Measurements from ENCODE around the gene CLTCL1.

DNA sequence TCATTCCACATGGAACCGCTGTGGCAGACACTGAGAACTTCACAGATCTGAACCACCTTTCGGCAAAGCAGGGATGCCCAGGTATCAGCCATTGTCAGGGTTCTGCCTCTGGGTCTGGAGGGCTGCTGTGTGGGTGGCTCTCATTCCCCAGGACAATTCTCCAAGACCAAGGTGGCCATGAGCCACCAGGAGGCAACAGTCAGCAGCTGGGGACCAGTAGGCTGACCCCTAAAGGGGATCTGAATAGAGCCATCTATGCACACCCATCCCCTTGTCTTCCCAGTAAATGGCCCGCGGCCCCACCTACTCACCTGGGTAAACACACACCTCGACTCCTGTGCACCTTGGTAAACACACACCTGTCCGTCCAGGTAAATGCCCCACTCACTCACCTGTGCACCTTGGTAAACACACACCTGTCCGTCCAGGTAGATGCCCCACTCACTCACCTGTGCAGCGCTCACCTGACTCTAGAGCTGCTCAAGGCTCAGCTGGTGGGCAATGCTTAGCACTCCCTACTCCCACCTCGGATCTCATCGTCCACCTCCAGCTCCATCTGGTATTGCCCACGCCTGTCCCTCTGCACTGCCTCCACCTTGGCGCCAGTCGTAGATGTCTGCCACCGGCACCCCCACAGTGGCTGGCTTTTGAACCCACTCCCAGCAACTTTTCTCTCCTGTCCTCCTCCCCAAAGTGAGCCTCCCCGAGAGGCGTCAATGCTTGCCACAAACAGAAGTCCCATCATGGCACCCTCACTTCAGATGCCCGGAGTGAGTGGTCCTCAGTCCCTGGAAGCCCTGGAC, 123.2 kb downstream of the CLTCL1 start:
- TF ChIP-seq, protein P1, sequence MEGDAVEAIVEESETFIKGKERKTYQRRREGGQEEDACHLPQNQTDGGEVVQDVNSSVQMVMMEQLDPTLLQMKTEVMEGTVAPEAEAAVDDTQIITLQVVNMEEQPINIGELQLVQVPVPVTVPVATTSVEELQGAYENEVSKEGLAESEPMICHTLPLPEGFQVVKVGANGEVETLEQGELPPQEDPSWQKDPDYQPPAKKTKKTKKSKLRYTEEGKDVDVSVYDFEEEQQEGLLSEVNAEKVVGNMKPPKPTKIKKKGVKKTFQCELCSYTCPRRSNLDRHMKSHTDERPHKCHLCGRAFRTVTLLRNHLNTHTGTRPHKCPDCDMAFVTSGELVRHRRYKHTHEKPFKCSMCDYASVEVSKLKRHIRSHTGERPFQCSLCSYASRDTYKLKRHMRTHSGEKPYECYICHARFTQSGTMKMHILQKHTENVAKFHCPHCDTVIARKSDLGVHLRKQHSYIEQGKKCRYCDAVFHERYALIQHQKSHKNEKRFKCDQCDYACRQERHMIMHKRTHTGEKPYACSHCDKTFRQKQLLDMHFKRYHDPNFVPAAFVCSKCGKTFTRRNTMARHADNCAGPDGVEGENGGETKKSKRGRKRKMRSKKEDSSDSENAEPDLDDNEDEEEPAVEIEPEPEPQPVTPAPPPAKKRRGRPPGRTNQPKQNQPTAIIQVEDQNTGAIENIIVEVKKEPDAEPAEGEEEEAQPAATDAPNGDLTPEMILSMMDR (IDR thresholded peaks at IDR 0.05 in 4 of 5, conservative IDR thresholded peaks at IDR 0.05 in 1 of 5) = no peak
- no peak for TF ChIP-seq POLR2A (IDR thresholded peaks at IDR 0.05)

Data from gastrocnemius medialis (tissue), 4 donors.